HCT116 (cell line): ENCODE results near the gene DGKG.

ENCODE experiments used
- EGR1 ChIP-seq: IDR thresholded peaks from 2 replicates; pipeline ENCODE4 v1.6.1; 2012; ENCODE audit warnings: low read depth
- FOSL1 ChIP-seq: IDR thresholded peaks from 2 replicates; pipeline ENCODE4 v1.6.1; 2012; ENCODE audit warnings: low read depth
- JUND ChIP-seq: IDR thresholded peaks from 2 replicates; pipeline ENCODE4 v1.6.1; 2012
- MAX ChIP-seq: IDR thresholded peaks from 2 replicates; pipeline ENCODE4 v1.6.1; 2012
- POLR2AphosphoS5 ChIP-seq: IDR thresholded peaks from 2 replicates; pipeline ENCODE4 v1.6.1; 2011; ENCODE audit warnings: mild to moderate bottlenecking, low read depth, low read length, moderate library complexity
- ZNF274 ChIP-seq: fragments of 200-500 bp; sonication (Bioruptor generic); IDR thresholded peaks from 2 replicates; pipeline ENCODE4 v1.6.1; 2014; ENCODE audit warnings: mild to moderate bottlenecking, low read depth, low read length, inconsistent platforms
- TF ChIP-seq, protein P1 (sequence below), 3 experiments: fragments of 200-600 bp in 1 of 3; sonication (generic) in 1 of 3; IDR thresholded peaks in 2 of 3; conservative IDR thresholded peaks in 1 of 3; 2 replicates each; pipeline ENCODE4 v1.5.1; 2012 to 2017; ENCODE audit warnings: low read depth in 2 of 3, low read length in 2 of 3, antibody characterized with exemption in 1 of 3, borderline replicate concordance in 1 of 3, control low read depth in 1 of 3, mild to moderate bottlenecking in 1 of 3, mixed read lengths in 1 of 3, mixed run types in 1 of 3, moderate library complexity in 1 of 3; ENCODE audit not compliant: insufficient read depth in 1 of 3

- TF ChIP-seq, protein P1, sequence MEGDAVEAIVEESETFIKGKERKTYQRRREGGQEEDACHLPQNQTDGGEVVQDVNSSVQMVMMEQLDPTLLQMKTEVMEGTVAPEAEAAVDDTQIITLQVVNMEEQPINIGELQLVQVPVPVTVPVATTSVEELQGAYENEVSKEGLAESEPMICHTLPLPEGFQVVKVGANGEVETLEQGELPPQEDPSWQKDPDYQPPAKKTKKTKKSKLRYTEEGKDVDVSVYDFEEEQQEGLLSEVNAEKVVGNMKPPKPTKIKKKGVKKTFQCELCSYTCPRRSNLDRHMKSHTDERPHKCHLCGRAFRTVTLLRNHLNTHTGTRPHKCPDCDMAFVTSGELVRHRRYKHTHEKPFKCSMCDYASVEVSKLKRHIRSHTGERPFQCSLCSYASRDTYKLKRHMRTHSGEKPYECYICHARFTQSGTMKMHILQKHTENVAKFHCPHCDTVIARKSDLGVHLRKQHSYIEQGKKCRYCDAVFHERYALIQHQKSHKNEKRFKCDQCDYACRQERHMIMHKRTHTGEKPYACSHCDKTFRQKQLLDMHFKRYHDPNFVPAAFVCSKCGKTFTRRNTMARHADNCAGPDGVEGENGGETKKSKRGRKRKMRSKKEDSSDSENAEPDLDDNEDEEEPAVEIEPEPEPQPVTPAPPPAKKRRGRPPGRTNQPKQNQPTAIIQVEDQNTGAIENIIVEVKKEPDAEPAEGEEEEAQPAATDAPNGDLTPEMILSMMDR (IDR thresholded peaks at IDR 0.05 in 2 of 3, conservative IDR thresholded peaks at IDR 0.05 in 1 of 3; ENCODE audit: borderline replicate concordance in 1 of 3, insufficient read depth in 1 of 3, low read depth in 2 of 3, low read length in 2 of 3) = no peak
- TF ChIP-seq ZNF274 (no peak), JUND (no peak), MAX (no peak), POLR2AphosphoS5 (no peak), FOSL1 (no peak), EGR1 (no peak)
Observed at GRCh38 chr3:186362988-186363387, 954 bp upstream of the DGKG start.
